ENCODE measurements around the gene KRTAP24-1.

The KRTAP24-1 gene, protein sequence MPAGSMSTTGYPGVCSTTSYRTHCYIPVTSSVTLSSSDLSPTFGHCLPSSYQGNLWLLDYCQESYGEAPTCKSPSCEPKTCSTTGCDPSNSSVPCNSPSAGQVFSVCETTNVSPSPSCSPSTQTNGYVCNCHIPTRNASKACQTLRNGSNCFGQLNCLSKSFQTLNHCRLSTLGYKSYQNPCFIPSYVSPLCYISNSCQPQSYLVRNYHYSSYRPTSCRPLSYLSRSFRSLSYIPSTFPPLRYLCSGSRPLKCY

DNA sequence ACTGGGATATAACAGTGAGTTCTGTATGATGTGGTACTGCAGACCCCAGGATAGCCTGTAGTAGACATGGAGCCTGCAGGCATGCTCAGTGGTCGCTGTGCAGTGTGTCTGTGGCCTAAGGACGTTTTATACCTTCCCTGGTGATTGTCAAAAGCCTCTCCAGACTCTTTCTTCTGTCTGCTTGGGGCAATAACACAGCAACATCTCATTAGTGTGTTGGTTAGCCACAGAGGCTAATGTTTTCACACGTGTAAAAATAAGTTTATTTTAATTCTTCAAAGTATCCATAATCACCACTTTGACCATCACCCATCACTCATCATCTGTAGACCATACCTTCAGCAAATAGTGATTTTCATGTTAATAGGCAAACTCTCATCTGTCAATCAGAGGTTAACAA lies at the start of gene KRTAP24-1:
TSS of gene KRTAP24-1 (minus strand) at position 101 of the 400 bp plus-strand sequence. CDS start at position 83, 18 bp downstream.
- no peak for DNase-seq

DNA sequence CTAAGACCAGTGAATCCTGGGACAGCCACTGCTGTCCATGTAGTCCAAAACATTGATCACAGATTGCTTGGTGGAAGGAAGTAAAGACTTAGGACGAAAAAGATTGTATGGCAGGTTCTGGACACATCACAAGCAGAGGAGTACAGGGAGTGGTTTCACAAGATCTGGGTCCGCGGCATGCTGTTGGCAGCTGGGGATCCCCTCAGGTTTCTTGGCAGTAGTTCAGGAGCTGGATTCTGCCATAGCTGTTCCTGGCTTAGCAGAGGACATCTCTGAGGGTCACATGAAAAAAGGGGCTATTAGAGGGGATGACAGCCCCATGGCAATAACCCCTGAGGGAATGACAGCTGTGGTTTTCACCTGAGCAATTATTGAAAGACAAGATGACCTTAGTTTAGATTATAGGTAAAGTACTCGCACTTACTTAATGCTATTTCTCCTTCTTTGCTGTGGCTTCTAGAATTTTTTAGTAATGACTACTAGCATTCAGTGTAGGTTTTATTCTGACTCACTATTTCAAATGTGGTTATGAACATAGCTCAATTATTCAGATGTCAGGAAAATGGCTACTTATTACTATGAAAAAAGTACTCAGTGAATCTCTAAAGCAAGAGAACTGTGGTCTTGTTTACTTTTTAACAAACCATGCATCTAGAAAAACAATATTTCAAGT lies 46.6 kb upstream of the KRTAP24-1 start:
- DNase-seq: no peak

DNA sequence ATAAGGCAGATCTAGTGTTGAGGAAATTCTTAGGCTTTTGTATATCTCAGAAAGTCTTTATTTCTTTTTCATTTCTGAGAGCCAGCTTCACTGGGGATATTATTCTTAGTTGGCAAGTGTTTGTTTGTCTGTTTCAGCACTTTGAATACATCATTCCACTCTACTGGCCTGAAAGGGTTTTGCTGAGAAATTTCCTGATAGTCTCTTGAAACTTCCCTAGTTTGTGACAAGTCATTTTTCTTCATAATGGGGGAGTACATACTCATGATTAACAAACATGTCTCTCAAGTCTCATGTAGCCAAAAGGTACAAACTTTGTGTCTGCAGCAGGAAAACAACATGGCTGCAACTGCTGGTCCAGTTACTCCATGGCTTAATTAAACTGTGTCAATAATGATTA lies 43.6 kb upstream of the KRTAP24-1 start:
- no peak for DNase-seq

DNA sequence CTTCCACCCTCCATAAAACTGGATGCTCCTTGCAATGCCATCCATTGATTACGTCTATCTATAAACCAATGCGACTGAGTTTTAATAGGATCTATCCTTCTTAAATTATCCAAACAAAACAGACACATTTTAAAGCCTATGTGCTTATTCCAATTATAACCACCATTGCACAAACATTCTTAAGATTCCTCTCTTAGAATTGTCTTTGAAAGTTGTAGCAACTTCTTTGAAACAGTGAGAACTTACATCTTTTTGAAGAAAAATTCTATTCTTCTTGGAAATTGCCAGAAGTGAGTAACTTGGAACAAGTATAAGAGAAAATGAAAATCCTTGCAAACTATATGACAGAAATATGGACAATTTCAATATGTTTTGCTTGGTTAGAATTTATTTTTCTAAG lies 37.5 kb upstream of the KRTAP24-1 start, which contains the start of gene KRTAP26-1:
TSS of gene KRTAP26-1 (minus strand) at position 101 of the 400 bp plus-strand sequence. CDS start 280 bp downstream, outside the sequence.
- no peak for DNase-seq

DNA sequence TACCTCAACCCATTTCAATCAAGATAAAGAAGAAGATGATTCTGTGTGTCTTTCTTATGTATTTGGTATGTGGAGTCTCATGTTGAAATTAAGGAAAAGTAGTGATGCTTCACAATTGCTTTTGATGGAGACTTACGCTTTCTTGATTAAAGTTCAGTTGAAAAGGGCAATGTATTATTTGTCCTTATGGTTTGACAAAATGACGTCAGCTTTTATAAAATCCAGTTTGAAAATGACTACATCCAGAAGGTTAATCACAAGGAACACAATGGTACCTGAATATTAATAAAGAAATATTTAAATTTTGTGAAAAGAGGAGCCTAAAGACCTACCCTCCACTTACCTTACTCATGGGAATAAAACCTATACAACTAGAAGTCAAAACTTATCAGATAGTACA lies 33.0 kb upstream of the KRTAP24-1 start:
- no peak for DNase-seq

DNA sequence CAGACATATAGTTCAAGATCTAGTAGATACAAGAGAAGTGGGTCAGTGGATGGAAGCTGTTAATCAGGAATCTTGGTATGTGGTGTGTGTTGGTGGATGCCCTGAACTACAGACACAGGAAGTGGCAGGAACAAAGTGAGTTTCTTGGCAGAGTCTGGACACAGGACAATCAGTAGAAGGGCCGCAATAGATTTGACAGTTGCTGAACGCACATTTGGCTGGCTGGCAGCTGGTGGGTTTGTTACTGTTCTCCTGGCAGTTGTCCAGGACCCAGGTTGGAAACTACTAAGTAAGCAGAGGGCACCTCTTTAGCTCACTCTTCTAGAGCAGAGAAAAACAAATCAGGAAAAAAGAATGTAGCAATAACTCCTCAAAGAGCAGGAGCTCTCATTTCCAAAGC lies 24.1 kb upstream of the KRTAP24-1 start:
- peak; percentile 25 to 29 for DNase-seq

DNA sequence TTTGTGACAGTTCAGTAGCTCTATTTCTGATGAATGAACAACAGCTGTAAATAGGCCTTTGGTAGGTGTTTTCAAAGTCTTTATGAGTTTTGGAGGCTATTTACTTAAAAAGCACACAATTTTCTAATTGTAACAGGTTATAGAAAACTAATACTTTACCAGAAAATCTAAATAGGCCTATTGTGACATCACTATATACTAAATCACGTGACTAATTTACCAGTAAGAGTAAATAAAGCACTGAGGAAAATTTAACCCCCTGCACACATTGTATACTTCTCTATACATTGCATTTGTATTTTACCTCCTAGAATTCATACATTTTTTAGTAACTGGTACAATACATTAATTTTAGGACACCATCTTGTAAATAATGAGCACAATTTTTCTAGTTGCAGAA lies 22.4 kb upstream of the KRTAP24-1 start:
- no peak for DNase-seq

DNA sequence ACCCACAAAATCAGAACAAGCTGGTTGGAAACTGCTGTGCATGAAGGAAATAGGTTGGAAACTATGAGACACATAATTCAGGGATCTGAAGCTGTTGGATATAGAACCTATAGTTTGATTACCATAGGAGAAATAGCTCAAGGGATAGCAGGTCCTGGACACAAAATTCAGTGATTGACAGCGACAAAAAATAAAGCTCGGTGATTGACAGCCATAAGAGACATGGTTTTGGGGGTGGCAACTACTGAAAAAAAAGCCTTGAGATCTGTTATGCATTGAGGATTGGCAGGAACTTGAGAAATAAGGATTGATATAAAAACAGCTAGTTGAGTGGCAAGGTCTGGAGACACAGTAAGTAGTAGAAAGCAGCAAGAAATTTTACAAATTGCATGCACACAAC lies 6.5 kb upstream of the KRTAP24-1 start, which contains the start of gene KRTAP25-1:
TSS of gene KRTAP25-1 (minus strand) at position 300 of the 400 bp plus-strand sequence. CDS start at position 276, 24 bp downstream.
- no peak for DNase-seq

DNA sequence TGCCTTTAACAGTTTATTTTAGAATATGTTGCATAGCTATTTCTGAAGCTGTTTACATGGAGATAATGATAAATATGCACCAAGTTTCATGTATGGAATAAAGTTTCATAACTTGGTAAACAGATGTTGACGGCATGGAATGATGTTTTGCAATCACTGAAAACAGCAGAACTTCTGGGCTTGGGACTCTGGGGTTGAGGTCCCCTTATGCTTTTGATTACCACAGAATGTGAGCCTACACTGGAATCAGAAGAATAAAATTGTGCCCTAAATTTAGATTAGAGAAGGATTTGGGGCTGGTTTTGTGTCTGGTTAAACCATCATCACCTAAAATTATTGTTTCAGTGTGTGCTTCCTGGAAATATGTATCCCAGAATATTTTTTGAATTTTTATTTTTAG lies 11.1 kb downstream of the KRTAP24-1 start:
- no peak for DNase-seq

DNA sequence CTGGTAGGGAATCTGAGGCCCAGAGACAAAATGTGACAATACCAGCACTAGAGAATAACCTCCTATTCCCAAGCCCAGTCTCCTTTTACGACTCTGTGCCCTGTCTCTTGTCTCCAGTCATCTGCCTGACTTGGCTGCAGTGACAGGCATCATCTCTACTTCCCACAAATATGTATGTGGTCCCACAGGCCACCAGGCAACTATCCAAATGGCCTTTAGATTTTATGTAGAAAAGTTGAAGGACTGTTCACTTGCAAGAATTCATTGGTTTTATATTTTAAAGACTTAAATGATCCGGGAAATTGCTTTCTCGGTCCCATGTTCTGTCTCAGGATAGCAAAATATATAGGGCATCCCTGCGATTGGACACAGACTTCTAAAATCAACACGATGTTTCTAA lies 11.6 kb downstream of the KRTAP24-1 start:
- DNase-seq: no peak

DNA sequence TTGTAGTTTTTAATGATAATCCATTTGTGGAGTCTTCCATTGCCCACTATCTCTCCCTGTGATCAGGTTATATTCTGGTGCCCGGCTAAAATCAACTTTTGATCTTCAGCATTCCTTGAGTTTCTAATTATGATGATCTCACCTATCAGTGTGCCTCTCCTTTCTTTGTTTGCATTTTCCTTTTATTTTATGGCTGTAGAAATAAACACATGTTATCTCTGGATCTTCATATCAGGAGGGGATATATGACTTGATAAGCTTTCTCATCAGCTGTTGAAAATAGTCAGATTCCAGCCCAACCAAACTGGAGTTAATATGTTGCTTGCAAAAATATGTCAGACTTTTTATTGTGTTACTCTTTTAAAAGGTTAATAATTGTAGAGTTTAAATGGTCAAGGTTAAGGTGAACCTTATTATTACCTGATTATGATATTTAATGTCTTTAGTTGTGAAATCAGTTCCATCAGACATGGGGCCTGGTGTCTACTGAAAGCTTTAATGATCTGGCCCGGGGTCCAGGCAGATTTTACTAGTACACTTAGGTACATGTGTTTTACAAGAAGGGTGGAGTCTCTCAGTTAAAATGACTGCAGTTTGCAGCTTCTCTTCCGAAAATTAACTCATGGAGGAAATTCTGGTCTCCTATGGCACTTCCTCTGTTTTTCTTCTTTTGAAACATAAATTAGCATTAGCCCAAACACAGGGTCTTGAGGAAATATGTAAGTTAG lies 12.8 kb downstream of the KRTAP24-1 start:
- DNase-seq: no peak

DNA sequence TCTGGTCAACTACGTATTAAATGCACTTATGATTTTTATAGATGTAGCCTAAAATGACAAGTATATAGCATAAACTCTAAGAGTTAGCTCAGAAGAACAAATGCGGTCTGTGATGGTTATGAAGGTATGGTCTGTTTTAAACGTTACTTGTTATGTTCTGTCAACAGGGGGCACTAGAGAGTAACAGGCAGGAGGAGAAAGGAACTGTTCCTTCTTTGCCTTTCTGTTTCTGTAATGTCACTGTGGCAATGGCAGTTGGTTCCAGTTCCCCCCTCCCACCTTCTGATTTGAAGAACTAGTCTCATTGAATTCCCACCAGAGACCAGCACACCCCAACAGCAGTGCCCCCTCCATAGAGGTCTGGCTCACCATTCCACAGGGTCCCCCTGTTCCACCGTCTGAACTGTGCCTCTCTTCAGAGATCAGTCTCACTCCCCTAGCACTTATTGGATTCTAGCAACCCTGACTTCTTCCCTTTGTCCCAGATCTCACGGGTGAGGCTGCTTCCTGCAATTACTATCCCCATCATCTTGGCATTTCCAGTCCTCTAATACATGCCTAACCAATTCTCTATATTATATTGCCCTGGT lies 14.0 kb downstream of the KRTAP24-1 start:
- DNase-seq: no peak

DNA sequence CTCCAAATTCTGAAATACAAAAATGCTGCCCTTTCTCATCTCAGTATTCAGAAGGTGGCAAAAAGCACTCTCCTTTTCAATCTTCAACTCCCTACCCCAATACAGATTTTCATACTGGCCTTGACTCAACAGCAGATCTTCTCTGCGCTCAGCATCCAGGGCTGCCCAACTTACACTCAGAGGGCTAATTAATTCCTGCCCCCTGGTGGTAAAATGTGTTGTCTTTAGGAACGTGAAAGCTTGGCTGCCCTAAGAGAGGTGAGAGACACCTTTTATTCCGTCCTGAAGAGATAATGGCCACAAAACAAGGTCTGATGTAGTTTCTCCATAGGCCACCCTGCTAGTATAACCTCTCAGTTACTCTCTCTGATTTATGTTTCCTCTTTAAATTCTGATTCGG lies 25.0 kb downstream of the KRTAP24-1 start:
- DNase-seq: peak in 1 of 2 experiments; percentile 6

DNA sequence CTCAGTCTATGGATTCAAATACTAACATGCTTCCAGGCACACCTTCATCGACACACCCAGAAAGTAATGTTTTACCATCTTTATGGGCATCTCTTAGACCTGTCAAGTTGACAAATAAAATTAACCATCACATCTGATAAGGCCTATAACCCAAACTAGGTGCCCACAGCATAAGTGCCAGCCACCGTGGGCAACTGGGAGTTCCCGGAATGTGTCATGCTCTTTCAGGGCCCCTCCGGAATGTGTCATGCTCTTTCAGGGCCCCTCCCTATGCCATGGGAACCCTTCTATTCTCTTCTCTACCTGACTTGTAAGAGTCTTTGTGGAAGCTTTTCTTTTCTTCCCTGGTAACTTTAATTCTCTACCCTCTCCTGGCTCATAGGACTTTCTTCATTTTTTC lies 26.6 kb downstream of the KRTAP24-1 start:
- no peak for DNase-seq

DNA sequence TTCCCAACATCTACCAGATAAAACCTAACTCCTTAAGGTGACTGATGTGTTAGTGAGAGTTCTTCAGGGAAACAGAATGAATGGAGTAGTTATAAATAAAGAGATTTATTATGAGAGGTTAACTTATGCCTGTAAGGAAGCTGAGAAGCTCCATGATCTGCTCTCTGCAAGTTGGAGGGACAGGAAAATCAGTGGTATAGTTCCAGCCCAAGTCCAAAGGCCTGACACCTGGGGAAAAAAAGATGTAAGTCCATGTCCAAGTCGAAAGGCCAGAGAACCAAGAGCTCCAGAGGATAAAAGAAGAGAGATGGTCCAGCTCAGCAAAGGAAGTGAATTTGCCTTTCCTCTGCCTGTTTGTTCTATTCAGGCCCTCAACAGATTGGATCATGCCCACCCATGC lies 27.1 kb downstream of the KRTAP24-1 start:
- no peak for DNase-seq

DNA sequence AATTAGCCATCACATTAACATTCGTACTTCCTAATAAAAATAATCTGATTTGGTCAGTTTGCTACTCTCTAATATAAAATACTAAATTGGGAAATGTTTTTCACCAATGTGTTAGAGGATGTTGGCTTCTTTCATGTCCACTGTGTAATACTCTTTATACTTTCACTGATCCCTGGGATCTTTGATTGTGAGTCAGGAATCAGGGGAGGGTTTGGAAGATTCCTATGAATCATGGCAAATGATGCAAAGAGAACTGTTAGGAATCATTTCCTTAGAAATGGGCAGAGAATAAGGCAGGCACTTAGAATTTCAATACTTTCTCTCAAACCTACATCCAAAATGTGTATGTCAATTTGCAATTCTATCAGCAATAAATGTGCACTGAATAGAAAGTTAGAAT lies 31.0 kb downstream of the KRTAP24-1 start:
- no peak for DNase-seq

DNA sequence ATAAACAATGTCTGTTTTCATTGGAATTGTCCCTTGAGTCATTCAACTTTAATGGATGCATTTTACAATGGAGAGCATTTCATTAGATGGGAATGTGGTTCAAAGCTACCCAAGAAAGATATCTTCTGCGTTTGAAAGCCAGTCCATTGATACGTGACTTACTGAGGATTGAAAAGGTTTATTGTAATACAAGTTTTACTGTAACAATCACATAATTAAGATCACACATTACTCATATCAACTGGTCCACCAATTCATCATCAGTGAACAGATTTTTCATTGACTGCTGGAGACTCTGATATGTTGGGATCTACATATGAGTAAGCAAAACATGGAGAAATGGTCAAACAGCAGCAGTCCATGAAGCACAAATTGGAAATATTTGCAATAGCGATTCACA lies 32.8 kb downstream of the KRTAP24-1 start:
- no peak for DNase-seq

DNA sequence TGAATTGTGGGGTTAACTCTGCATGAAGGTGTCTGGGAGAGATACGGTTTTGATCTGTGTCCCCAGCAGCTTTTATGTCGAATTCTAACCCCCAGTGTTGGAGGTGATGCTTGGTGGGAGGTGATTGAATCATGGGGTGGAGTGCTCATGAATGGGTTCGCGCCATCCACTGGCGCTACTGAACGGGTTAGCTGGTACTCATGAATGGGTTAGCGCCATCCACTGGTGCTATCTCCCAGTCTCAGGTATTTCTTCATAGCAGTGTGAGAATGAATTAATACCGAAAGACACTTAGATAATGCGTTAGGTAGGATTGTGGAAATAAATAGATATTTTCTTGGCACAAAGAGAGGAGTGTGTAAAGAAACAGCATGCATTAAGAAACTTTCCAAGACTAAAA lies 33.9 kb downstream of the KRTAP24-1 start:
- DNase-seq: no peak

DNA sequence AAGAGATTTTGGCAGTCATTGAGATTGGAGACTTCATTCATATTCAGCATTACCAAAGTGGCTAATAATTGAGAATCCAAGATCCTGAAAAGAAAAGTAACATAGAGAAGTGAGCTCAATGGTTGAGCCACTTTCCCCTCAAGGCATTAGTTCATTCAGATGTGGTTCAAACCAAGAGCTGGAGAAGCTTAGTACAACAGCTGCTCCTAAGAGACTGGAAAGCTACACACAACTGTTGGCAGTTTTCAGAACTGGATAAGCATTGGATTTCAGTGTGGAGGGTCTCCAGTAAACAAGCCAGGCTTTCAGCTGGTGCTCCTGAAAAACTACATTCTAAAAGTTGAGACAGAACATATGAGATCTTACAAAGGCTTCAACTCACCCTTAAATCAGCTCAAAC lies 37.7 kb downstream of the KRTAP24-1 start:
- DNase-seq: no peak

DNA sequence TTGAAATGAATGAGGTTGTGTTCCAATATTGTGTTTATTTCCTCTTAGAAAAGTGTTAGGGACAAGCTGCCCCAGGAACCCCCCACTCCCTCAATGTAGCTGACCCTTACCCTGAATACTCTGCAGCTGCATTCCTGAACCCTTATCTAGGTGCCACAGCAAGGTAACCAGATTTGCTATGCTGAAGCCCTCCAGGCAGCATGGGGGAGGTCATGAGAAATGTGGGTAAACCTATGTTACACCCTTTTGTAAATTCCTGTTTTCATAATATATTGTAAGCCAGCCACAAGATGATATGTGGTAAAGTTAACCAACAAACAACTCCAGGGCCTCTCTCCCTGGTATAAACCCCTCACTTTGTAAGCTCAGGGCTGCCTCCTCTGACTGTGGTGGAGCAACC lies 39.1 kb downstream of the KRTAP24-1 start:
- no peak for DNase-seq

DNA sequence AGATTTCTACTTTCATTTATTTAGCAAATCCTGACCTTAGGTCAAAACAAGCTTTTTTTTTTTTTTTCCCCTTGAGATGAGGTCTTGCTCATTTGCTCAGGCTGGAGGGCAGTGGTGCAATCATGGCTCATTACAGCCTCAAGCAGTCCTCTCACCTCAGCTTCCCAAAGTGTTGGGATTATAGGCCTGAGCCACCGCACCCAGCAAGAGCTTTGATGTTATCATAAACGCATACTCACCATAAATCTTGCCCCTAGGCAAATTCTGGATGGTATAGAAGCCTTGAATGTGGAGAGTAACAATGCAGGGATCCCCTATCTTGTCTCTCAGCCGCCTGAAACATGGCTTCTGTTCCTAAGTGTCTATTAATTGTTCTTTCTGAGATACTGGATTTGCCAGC lies 42.1 kb downstream of the KRTAP24-1 start:
- no peak for DNase-seq

DNA sequence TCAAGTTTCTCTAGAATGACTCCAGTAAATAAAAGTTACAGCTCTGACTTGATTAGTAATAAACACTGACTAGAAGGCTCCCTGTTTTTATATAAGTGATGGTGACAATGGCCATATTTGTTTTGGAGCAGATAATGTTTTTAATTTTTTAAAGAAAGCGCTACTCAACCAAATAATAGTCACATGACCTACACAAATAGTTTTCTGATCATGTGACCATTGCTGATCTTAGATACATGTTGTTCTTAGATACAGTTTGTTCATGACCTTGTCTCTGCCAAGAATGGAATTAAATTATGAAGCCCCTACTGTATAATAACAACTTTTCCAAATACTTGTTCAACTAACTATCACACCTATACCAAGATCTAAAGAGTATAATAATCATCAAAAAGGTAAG lies 44.6 kb downstream of the KRTAP24-1 start:
- DNase-seq: no peak

DNA sequence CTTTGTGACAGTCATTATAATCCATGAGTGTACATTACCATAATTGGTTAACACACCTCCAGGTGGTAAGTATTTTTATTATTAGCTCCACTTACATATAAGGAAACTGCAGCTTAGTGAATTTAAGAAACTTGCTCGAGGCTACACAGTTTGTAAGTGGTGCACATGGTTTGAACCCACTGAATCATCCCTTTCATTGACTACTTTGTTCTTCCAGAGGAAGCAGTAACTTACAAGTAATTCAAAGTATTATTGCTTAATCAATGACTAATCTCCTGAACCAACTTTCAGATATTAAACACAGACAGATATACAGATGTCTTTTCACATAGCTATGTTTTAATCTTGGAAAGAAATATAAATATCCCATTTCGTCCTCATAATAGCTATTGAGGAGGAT lies 48.1 kb downstream of the KRTAP24-1 start:
- no peak for DNase-seq
